Measurements from ENCODE around the gene GPHB5.

The GPHB5 gene

DNA sequence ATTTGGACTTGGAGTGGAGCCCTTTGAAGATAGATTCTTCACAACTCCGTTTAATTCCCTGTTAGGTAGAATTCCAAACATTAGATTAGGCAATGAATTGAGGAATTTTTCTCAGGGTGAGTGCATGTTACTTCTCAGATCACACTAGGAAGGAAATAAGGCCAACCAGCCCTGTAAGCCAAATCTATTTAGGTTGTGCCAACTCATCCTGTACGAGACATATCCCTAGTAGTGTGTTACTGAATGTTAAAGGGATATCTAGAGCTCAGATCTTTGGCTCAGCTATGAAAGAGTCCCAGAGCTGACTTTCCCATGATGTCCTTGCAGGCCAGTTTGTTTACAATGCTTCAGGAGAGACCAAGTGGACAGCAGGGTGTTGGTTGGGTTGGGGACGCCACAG is 45.6 kb downstream of the GPHB5 start:
- in situ Hi-C loops (cut with HindIII; ENCODE audit: low pct_ligation_motif_present, low pct_unique_long_range_greater_than_20kb, low sequenced_read_pairs) = no loop called here
- DNase-seq = no peak

DNA sequence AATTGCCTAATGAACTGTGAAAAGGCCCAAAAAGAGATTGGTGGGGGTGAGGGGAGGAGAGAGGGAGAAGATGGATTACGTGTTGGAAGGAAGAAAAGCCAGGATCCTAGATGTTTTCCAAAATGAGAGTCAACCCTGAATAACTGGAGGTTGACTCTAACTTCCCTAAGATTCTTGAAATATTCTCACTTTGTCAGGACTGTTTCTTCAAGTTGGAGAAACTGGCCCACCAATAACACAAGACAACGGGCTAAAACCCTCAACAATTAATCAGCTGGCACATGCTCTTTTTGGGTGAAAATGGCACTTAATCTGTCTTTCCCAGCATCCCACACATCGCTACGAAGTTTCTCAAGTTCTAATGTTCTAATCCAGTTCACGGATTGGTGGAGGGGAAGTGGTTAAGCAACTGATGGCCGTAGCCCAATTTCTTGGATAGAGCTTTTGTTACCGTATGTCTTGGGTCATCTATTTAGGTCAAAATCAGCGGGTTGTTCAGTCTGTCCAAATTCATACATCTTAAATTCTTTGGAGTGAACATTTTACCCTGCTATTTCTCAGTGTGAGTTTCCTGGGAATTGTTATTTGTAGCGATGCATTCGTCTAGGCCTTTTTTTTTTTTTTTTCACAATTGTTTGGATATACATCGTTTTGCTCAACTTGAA is 49.0 kb downstream of the GPHB5 start:
- in situ Hi-C loops (cut with HindIII; ENCODE audit: low pct_ligation_motif_present, low pct_unique_long_range_greater_than_20kb, low sequenced_read_pairs) = no loop called here

DNA sequence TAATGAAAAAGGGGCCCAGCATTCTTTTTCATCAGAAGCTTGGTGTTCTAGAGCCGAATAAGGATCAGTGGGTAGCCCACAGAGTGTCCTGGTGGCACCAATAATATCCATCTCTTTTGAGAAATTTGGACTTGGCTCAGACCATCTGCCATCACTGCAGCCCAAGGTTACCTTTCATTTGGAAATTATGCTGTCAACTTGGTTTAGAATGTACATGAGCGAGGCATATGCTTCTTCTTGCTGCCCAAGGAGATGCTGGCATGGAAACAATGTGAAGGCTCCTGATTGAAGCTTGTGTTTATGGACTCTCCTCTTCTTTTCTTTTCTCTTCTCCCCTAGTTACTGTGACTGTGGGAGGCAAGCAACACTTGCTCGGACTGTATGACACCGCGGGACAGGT is 50.0 kb downstream of the GPHB5 start:
- DNase-seq = no peak
- in situ Hi-C loops (cut with HindIII; ENCODE audit: low pct_ligation_motif_present, low pct_unique_long_range_greater_than_20kb, low sequenced_read_pairs) = no loop called here

More for the DNA sequence above, 49.0 kb downstream of the GPHB5 start:
- DNase-seq = no peak

DNA sequence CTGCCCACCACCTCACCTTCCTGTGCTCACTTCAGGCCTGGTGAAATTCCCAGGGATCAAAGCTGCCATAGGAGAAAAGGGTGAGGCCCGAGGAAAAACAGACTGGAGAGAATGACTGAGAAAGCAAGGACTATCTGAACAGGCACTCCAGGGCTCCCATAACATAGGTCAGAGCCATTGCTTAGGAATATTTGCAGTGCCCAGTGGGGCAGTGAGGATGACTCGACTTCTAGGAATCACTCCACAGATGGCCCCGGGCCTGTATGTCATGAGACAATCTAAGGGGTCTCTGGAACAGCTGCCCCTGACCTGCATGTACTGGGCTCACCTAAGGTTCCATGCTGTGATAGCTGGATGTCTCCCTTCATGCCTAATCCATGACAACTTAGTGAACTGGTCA is 51.6 kb downstream of the GPHB5 start:
- DNase-seq = no peak
- in situ Hi-C loops (cut with HindIII; ENCODE audit: low pct_ligation_motif_present, low pct_unique_long_range_greater_than_20kb, low sequenced_read_pairs) = no loop called here

DNA sequence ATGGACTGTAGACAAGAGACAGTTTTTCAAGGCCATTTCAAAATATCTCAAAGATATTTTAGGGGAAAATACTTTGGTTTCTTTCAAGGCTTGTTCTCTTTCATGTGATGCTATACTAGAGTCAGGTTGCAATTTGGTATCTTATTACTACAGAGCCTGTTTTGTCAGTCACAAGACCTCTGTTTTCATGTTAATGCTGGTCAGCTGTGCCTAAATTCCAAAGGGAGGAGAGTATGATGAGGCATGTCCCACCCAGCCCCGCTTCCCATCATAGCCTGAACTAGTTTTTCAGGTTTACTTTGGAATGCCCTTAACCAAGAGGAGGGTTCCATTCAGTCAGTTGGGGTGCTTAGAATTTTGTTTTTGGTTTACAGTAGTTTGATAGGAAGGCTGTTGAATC is 52.6 kb downstream of the GPHB5 start:
- in situ Hi-C loops (cut with HindIII; ENCODE audit: low pct_ligation_motif_present, low pct_unique_long_range_greater_than_20kb, low sequenced_read_pairs) = no loop called here
- DNase-seq = no peak

All from ACHN (cell line).